Osteoblast (primary cell): Measurements from ENCODE around the gene ARIH1. TPM values are rescaled to one million over a fixed set of nuclear protein-coding genes. Genes with fewer than 3 reads are reported as not detected.

Experiments
- DNase-seq: peaks from one replicate; pipeline ENCODE4 v3.0.0; 2011; ENCODE audit warnings: low spot score, mixed read lengths; ENCODE audit not compliant: insufficient read length; ENCODE audit errors: missing footprints
- H2AFZ ChIP-seq: 2 replicates; pipeline ENCODE4 v1.6.0; 2011; ENCODE audit warnings: mild to moderate bottlenecking, low read length
- H3K27ac ChIP-seq: 2 replicates; pipeline ENCODE4 v1.5.1; 2011; ENCODE audit warnings: mild to moderate bottlenecking, low read depth, low read length, moderate library complexity
- H3K27me3 ChIP-seq: 2 replicates; pipeline ENCODE4 v1.6.0; 2012; ENCODE audit warnings: mild to moderate bottlenecking, control low read depth, inconsistent platforms, low read length, moderate library complexity; ENCODE audit not compliant: insufficient read depth
- H3K36me3 ChIP-seq: 2 replicates; pipeline ENCODE4 v1.5.1; 2011; ENCODE audit warnings: mild to moderate bottlenecking, low read length, control low read depth, moderate library complexity; ENCODE audit not compliant: insufficient read depth
- H3K4me1 ChIP-seq: 2 replicates; pipeline ENCODE4 v1.5.1; 2011; ENCODE audit warnings: mild to moderate bottlenecking, low read length, control low read depth, moderate library complexity; ENCODE audit not compliant: insufficient read depth
- H3K4me2 ChIP-seq: 2 replicates; pipeline ENCODE4 v1.6.0; 2011; ENCODE audit warnings: mild to moderate bottlenecking, low read length; ENCODE audit not compliant: insufficient read depth
- H3K4me3 ChIP-seq: fragments of 200-600 bp; sonication (generic); 3 replicates; pipeline ENCODE4 v1.5.1; 2012; ENCODE audit warnings: mild to moderate bottlenecking, low read length, inconsistent platforms; ENCODE audit not compliant: insufficient read depth
- H3K79me2 ChIP-seq: 2 replicates; pipeline ENCODE4 v1.6.0; 2012; ENCODE audit warnings: mild to moderate bottlenecking, low read length, control low read depth, inconsistent platforms; ENCODE audit not compliant: insufficient read depth
- H3K9me3 ChIP-seq: 2 replicates; pipeline ENCODE4 v1.5.1; 2011; ENCODE audit warnings: low read depth, low read length, control low read depth
- H4K20me1 ChIP-seq: 2 replicates; pipeline ENCODE4 v1.6.0; 2012; ENCODE audit warnings: mild to moderate bottlenecking, low read length, control low read depth; ENCODE audit not compliant: insufficient read depth
- CTCF ChIP-seq: IDR thresholded peaks from 2 replicates; pipeline ENCODE4 v1.5.1; 2011; ENCODE audit warnings: mild to moderate bottlenecking, low read depth, low read length, moderate library complexity; ENCODE audit errors: extremely low read depth
- total RNA-seq: library from RNA; depleted of rRNA; stranded (reverse); fragments of >200 nt; gene quantifications from 2 replicates; pipeline ENCODE4 v1.2.3, GENCODE V29; 2012

The ARIH1 gene
- total RNA-seq, 1 donor: 32.6 TPM

- no peak for TF ChIP-seq CTCF
- H3K4me1 ChIP-seq: no peaks in the 10 kb centered on the region
- H3K4me2 ChIP-seq: no peak overlapping the region
- peaks cover 32% of the 10 kb centered on the region for H3K36me3 ChIP-seq
- peaks cover 4% of the 10 kb centered on the region for H4K20me1 ChIP-seq
- no peaks in the 10 kb centered on the region for H3K9me3 ChIP-seq
- H3K79me2 ChIP-seq: peaks cover 13% of the 10 kb centered on the region
- no peaks in the 10 kb centered on the region for H3K27me3 ChIP-seq
- H3K27ac ChIP-seq: no peak overlapping the region
- no peak overlapping the region for H2AFZ ChIP-seq
- no peak for DNase-seq
- no peak overlapping the region for H3K4me3 ChIP-seq
Observed at GRCh38 chr15:72570059-72570458, 95.9 kb downstream of the ARIH1 start.

- TF ChIP-seq CTCF: no peak
- H3K9me3 ChIP-seq: no peaks in the 10 kb centered on the region
- H3K27ac ChIP-seq: no peak overlapping the region
- H3K4me3 ChIP-seq: no peak overlapping the region
- no peak for DNase-seq
- no peak overlapping the region for H3K4me2 ChIP-seq
- peaks cover 63% of the 10 kb centered on the region for H3K36me3 ChIP-seq
- peaks cover 6% of the 10 kb centered on the region for H3K4me1 ChIP-seq
- H3K27me3 ChIP-seq: no peaks in the 10 kb centered on the region
- peaks cover 1% of the 10 kb centered on the region for H4K20me1 ChIP-seq
- H2AFZ ChIP-seq: no peak overlapping the region
- peaks cover 16% of the 10 kb centered on the region for H3K79me2 ChIP-seq
Observed at GRCh38 chr15:72579814-72580213, 105.7 kb downstream of the ARIH1 start.

GRCh38 chr15:72584006-72584405, 109.9 kb downstream of the ARIH1 start:
- H4K20me1 ChIP-seq: peaks cover 4% of the 10 kb centered on the region
- peaks cover 57% of the 10 kb centered on the region for H3K36me3 ChIP-seq
- H3K27me3 ChIP-seq: no peaks in the 10 kb centered on the region
- H3K79me2 ChIP-seq: peaks cover 12% of the 10 kb centered on the region
- no peaks in the 10 kb centered on the region for H3K9me3 ChIP-seq
- H3K4me1 ChIP-seq: peaks cover 6% of the 10 kb centered on the region
- no peak for DNase-seq
- H3K4me2 ChIP-seq: no peak overlapping the region
- no peak for TF ChIP-seq CTCF
- H2AFZ ChIP-seq: no peak overlapping the region
- H3K27ac ChIP-seq: no peak overlapping the region
- H3K4me3 ChIP-seq: no peak overlapping the region

- DNase-seq: no peak
- Histone ChIP-seq H4K20me1 (peaks cover 4% of the 10 kb centered on the region), H2AFZ (no peak overlapping the region), H3K27ac (no peak overlapping the region), H3K9me3 (no peaks in the 10 kb centered on the region), H3K4me3 (no peak overlapping the region), H3K36me3 (peaks cover 51% of the 10 kb centered on the region), H3K79me2 (peaks cover 10% of the 10 kb centered on the region), H3K4me1 (peaks cover 8% of the 10 kb centered on the region), H3K4me2 (no peak overlapping the region), H3K27me3 (no peaks in the 10 kb centered on the region)
- TF ChIP-seq CTCF: no peak
Observed at GRCh38 chr15:72585025-72585424, 110.9 kb downstream of the ARIH1 start.
